Hepatic stellate cell (primary cell): Measurements from ENCODE around the gene TNFRSF8.
"Not testable (repeated sequence)": the region's sequence is repeated elsewhere in the genome, so short reads cannot be mapped to it uniquely, and the experiment has no call there.

Experiments used
- DNase-seq: peaks from one replicate; pipeline ENCODE4 v3.0.0; 2011; ENCODE audit warnings: low spot score

TNFRSF8 gene

DNA sequence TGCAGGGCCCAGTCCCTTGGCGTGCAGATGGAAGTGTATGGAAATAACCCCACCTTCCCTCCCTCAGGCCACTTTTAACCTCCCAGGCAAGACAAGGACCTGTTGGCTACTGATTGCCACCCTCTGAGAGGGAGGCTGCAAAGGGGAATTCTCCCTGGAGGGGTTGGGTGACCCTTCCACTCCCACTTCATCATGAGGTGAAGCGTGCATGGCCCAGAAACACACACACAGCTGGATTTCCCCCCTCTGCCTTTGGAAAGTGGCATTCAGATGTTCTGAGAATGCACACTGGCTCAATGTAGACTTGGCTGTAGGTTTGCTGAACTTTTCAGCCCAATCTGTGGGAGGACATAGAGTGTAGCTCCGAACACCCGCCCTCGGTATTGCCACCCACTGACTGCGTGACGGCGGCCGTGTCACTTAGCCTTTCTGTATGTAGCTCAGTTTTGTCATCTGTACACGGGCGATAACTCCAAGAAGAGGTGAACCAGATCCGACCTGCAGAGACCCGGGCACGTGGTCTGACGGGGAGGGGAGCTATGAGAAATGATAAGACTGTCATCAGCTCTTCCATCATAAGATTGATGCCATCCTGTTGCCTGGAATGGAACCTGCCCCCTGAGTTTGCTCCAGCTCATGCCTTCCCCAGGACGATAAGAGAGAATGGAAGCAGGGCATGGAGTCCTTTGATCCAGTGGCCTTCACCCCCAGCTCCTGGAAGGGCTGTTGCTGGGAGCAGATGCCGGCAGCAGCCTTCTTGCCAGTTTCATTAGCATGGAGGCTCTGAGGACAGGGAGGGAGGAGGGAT, 24.5 kb upstream of the TNFRSF8 start:
- DNase-seq = no peak

DNA sequence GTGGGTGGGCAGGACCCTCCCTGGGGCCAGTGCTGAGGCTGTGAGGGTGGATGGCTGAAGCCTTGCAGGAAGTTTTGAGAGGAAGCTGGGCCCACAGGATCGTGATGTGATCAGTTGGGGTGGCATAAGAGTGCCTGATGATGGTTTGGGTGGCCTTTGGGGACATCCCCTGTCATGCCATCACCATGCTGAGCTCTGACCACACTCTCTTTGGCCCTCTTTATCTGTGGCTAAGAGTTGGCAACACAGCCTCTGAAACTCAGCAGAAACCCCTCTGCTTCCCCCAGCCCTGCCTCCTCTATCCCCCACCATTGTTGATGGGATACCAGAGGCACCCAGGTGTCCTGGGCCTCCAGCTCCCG, 24.0 kb upstream of the TNFRSF8 start:
- DNase-seq = no peak

DNA sequence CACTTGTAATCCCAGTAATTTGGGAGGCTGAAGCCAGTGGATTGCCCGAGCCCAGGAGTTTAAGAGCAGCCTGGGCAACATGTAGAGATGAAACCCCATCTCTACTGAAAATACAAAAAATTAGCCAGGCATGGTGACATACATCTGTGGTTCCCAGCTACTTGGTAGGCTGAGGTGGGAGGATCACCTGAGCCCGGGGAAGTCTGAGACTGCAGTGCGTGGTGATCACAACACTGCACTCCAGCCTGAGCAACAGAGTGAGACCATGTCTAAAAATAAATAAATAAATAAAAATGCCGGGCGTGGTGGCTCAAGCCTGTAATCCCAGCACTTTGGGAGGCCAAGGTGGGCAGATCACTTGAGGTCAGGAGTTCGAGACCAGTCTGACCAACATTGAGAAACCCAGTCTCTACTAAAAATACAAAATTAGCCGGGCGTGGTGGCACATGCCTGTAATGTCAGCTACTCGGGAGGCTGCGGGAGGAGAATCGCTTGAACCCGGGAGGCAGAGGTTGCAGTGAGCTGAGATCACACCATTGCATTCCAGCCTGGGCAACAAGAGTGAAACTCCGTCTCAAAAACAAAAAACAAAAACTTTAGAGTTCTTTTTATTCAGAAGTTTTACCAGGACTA, 23.2 kb upstream of the TNFRSF8 start:
- not testable (repeated sequence) for DNase-seq

DNA sequence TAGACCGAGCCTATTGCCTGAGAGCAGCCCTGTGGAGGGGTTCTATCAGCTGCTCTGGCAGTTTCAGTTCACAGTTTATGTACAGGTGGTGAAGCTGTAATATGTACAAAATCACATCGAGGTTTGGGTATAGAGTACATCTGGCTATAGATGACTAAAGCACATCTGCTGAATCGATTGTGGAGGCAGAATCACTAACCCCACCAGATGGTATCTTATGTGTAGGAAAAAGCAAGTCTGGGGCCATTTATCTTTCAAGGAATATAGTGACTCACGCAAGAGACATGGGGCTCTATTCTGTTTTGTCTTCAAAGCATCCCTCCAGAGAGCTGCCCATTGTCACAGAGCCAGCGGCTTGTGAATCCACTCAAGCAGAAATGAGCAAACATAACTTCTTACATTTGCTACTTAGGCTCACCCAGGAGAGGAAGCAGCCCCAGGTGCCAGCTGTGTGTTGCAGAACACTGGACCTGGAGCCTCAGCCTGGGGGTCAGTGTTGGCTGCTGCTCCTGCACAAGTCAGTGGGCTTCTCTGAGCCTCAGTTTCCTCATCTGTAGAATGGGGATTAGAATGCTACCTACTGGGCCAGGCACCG, 22.5 kb upstream of the TNFRSF8 start:
- peak; percentile 70 for DNase-seq

DNA sequence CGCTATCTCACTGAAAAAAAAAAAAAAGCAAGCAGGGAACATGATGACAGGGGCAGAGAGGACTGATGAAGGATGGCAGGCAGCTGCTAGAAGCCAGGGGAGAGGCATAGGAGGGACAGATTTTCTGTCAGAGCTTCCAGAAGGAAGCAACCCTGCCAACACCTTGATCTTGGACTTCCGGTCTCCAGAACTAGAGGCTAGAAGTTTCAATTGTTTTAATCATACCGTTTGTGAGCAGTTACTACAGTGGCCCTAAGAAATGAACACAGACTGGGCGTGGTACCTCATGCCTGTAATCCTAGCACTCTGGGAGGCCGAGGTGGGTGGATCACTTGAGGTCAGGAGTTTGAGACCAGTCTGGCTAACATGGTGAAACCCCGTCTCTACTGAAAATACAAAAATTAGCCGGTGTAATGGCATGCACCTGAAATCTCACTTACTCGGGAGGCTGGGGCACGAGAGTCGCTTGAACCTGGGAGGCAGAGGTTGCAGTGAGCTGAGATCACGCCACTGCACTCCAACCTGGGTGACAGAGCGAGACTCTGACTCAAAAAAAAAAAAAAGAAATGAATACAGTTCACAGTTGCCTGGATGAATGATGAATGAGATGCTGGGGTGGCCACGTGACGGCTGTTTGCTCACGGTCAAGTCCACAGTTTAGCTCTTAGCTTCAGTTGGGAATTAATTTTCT, 18.8 kb upstream of the TNFRSF8 start:
- DNase-seq = not testable (repeated sequence)

DNA sequence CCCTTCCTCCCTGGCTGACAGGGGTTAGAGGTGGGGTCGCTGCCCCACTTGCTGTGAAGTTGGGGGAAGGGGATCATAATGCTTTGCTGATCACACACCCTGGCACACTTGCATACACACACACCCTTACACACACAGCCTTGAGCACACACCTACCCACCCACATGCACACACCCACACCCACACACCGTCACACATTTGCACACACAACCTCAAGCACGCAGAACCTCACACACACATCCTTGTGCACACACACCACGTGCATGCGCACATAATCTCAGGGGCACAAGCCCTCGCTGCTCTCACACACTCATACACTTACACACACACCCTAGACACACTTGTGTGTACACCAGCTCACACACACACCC, 16.4 kb upstream of the TNFRSF8 start:
- no peak for DNase-seq

DNA sequence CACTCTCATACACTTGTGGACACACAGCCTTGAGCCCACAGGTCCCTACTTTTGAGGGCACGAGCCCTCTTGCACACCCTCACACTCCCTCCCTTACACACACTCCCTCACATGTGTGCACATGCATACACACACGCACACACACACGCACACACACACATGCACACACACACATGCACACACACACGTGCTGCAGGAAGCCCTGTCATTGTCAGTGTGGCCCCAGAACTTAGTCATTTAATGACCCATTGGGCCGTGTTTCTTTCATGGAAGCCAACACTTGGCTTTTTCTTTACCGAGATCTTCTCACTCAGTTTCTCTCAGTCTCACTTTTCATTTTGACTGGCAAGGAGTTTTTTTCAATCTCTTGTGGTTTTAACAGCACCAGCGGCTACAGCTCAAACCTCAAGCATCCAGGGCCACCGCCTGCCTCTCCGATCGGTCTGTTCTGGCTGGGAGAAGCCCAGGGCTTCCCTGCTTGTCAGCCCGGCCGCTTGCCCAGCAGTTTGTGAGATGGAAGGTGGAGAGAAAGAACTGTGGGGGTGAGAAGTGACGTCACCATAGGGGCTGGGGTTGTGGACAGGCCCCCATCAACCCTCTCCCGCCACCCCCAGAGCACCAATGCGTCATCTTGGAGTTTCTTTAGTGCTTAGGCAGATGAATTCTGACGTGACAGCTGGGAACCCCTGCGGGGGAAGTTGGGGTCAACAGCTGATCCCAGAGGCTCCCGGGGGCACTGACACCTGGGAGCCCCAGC, 15.8 kb upstream of the TNFRSF8 start:
- no peak for DNase-seq

DNA sequence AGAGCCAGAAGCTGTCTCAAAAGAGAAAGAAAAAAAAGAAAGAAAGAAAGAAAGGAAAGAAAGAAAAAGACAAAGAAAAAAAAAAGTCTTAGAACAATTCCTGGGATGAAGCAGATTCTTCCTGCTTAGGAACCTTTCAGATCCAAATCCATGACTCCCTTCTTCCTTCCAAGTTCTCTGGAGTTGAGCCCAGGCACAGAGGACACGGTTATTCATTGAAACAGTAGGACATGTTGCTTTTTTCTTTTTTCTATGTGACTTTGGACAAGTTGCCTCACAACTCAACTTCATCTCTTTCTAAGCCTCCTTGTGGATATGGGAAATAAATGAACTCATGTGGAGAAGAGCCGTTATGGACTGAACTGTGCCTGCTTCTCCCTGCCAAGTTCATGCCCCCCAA, 14.7 kb upstream of the TNFRSF8 start:
- DNase-seq = no peak

DNA sequence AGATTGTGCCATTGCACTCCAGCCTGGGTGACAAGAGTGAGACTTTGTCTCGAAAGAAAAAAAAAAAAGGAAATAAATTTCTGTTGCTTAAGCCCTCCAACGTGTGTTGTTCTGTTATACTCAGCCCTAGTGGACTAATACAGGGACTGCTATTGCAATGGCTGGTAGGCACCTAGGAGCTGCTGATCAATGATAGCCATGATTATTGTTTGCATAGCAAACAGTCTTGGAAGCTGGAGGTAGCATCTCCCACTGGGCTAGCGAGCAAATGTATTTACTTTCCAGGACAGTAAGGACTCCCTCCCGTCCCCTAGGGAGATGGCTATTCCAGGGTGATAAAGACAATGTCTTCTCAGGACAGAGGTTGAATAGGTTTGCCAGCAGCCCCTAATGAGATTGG, 13.5 kb upstream of the TNFRSF8 start:
- DNase-seq = no peak

DNA sequence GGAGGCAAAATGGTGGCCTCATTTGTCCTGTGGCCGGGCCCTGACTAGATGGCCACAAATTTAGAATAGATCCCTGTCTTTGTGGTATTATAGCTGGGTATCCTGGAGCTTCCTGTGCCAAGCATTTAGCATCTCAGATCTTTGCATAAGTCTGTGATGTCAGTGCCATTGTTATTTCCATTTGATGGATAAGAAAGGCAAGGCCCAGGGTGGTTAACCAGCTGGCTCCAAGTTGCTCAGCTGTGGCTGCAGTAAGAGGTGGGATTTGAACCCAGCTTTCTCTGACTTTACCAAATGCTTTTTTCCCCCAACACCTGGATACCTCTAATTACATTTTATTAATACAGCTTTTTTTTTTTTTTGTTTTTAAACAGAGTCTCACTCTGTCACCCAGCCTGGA, 11.7 kb upstream of the TNFRSF8 start:
- no peak for DNase-seq

DNA sequence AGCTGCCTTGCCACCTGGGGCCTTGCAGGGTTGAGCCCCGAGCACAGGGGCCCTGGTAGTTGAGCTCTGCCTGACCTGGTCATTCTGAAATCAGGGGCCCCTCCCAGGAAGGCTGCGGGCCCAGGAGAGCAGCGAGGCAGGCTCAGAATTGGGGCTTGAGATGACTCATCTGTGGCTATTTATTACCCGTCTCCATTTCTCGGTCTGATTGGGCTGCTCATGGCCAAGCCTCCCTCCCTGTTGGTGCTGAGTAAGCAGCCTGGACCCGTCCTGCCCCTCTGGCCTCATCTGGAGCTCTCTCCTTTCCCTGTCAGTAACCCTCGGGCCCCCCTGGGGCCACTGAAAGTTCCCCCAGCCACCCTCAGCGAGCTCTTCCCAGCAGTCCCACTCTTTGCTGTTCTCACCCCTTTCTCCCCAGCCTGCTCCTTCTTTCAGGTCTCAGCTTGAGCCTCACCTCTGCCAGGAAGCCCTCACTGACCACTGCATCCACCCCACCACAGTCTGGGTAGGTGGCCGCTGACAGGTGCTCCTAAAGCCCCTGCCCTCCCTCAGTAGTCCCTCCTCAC, 11.0 kb upstream of the TNFRSF8 start:
- peak; percentile 93 for DNase-seq

DNA sequence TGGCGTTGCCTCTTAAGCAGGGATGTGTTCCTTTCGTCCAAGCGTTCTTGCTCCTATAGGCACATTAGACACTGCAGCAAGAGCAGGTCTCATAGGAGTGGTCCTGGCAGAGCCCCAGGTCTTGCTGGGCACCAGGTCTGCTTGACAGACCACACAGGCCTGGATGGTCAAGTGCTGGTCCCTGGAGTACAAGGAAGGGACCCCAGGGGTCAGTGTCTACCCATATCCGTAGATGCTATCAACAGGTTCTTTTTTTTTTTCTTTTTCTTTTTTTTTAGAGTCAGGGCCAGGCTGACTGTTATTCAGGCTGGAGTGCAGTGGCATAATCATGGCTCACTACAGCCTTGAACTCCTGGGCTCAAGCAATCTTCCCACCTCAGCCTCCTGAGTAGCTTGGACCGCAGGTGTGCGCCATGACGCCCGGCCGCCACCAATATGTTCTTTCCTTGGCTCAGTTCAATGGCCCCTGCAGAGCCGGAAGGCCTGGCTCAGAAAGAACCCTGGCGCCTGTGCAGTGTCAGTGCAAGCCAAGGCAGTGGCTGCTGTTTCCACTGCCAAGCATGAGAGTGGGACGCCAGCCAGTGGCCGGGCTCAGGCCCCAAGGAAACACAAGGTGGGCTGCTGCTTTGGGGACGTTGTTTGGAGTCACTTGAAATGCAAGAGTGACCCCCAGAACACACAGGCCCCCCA, 10.0 kb upstream of the TNFRSF8 start:
- no peak for DNase-seq

DNA sequence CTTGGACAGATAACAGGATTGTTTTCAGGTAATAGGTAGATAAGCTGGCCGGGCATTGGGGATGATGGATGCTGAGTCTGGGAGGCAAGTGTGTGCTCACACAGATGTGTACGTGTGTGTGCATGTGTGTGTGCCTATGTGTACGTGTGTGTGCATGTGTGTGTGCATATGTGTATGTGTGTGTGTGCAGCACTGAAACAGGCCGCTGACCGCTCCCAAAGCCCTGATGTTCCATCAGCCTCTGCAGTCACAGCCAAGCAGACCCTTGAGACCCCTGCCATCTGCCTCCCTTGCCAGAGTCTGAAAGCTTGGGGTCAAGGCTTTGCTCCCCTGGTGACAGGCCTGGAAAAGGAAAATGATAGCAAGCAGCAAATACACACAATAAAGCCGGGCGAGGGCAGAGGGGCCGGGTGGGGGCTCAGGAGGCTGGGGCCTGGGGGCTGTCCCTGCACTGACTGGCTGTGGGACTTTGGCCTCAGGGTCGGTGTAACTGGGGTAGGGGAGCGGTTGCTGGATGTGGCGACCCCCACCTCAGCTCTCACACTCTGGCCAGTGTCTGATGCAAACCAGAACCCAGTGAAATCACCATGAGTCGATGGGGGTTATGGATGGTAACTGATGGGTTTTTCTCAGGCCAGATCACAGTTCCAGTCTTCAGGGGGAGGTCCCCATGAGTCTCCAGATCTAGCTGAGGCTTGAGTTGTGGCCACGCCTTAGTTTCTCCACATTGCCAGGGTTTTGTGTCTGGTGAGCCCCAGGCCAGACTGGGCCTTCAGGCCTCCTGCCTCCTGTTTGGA, 9.2 kb upstream of the TNFRSF8 start:
- DNase-seq = no peak

DNA sequence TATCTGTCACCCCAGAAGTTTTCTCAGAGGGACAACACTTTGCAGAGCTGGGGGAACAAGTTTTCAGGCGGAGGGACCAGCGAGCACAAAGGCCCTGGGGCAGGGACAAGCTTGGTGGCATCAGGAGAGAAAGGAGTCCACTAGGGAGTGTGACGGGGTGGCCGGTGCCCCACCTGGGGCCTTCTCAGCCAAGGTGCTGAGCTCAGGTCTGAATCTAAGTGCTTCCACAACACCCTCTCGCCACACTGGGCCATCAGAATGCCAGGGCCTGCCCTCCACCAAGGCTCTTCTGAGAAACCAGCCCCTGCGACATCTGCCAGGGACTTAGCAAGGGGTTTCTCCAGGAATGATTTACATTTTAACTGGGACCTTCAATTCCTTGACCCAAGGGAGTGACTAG, 7.8 kb upstream of the TNFRSF8 start:
- no peak for DNase-seq

DNA sequence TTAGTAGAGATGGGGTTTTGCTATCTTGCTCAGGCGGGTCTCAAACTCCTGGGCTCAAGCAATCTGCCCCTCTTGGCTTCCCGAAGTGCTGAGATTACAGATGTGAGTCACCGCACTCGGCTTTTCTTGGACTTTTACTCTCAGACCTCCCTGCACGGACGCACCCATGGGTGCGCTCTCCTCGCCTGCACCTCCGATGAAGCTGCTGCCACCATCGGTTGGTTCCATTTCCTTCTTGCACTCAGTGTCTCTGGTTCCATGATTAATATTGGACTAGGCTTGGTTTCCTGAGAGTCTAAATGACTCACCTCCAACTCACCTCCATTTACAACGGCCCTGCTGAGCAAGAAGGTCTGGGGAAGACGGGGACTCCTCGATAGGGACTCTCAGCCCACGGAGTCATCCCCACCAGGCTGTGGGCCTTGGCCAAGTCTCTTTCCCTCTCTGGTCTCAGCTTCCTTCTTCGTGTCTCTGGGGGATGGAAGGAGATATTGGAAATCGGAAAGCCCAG, 6.7 kb upstream of the TNFRSF8 start:
- no peak for DNase-seq

DNA sequence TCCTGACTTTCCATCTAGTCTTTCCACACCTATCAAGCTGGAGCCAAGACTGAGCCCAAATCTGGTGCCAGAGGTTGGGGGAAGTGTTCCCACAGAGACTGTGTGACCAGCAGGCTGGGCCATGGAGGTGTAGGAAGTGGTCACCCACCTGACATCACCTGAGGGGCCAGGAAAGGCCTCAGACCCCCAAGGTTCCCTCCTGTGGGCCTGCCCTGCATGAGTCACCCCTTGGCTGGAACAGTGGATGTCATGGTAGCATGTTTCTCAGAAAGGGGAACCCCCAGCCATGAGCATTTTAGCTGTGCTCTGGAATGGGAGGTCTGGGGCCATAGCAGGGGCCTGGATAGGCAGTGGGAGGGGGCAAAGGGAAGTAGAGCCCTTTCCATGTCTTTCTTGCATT, 5.7 kb upstream of the TNFRSF8 start:
- no peak for DNase-seq

DNA sequence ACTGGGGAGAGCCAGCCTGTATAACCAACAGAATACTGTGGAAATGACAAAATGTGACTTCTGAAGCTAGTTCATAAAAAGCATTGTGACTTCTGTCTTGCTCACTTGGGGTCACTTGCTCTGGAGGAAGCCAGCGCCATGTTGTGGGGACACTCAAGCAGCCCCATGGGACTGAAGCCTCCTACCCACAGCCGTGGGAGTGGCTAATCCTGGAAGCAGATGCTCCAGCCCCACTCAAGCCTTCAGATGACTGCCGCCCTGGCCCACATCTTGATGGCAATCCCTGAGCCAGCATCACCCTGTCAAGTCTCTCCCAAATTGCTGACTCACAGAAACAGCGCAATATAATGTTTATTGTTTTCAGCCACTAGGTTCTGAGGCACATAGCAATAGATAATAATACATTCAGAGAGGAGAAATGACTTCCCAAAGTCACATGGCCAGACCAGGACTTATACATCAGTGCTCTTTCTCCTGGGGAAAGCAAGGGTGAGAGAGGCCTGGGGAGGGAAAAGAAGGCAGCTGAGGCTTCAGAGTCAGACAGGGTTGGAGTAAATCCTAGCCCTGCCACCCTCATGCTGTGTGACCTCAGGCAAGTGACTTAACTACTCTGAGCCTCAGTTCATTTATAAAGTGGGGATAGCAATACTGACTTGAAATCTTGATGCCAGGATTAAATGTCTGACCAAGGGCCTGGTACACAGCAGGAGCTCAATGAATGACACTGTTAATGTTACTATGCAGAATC, 5.0 kb upstream of the TNFRSF8 start:
- no peak for DNase-seq

DNA sequence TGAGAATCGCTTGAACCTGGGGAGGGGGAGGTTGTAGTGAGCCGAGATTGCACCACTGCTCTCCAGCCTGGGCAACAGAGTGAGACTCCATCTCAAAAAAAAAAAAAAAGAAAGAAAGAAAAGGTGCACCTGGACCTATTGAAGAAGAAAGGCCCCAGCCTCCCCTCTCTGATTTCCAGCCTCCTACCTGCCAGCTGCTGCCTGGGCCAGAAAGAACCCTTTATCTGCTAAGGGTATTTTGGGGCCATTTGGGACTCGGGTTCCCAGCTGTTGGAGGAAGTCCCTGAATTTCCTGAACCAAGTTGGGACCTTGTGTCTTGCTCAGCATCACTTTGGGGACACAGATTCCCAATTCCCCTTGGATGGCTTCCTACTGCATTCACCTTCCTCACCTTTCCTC, 3.9 kb upstream of the TNFRSF8 start:
- DNase-seq = no peak

DNA sequence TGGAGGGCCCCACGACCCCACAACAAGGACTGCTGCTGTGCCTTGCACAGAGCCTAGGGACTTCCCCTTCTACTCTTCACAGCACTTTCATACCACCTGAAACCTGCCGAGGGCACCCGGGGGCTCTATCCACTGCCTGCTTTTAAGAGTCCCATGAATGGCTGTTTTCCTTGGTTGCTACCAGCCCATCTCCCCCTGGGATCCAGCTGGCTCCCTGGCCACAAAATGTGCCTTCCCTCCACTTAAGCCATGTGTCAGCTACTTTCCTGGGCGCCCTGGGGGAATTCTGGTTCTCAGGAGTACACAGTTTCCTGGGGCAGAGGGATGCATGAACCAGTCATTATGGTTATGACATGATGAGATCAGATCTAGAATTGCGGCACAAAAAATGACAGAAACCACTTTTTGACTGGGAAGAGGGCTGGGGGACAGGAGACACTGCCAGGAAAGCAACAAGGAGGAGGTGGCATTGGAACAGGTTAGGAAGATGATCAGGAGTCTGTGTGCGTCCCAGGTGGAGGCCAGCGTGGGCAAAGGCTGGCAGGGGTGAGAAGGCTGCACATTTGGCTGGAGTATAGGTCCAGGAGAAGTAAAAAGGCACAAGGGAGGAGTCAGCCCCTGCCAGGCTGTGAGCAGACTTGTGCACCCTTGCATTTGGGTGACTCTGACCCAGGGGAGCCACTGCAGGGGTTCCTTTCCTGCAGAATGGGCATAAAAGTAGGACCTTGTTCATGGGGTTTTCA, 3.2 kb upstream of the TNFRSF8 start:
- DNase-seq = no peak
